Neural cell (in vitro differentiated cells): ENCODE data around the gene CDR2L. TPM values are rescaled to one million over a fixed set of nuclear protein-coding genes. Genes with fewer than 3 reads are reported as not detected.

Experiments
- H2AFZ ChIP-seq: fragments of 200-600, 300-800 bp; sonication (generic), shearing (Covaris generic); 2 replicates; pipeline ENCODE4 v1.6.0; 2014; ENCODE audit warnings: low read depth, mild to moderate bottlenecking, antibody characterized with exemption, low read length, moderate library complexity
- H3F3A ChIP-seq: fragments of 200-600 bp; shearing (Covaris generic); 2 replicates; pipeline ENCODE4 v1.6.1; 2016; ENCODE audit warnings: mild to moderate bottlenecking, moderate library complexity, mixed read lengths, antibody characterized with exemption, low read length; ENCODE audit not compliant: insufficient read depth, poor library complexity, severe bottlenecking
- H3K27ac ChIP-seq: fragments of 200-600, 300-800 bp; sonication (generic), shearing (Covaris generic); 2 replicates; pipeline ENCODE4 v1.5.1; 2014; ENCODE audit warnings: mild to moderate bottlenecking, low read length, moderate library complexity
- H3K27me3 ChIP-seq: fragments of 300-800, 200-600 bp; sonication (generic), shearing (Covaris generic); 2 replicates; pipeline ENCODE4 v1.6.0; 2014; ENCODE audit warnings: mild to moderate bottlenecking, low read depth, low read length, moderate library complexity; ENCODE audit not compliant: insufficient read depth
- H3K36me3 ChIP-seq: fragments of 300-800, 200-600 bp; sonication (generic), shearing (Covaris generic); 2 replicates; pipeline ENCODE4 v1.5.1; 2014; ENCODE audit warnings: mild to moderate bottlenecking, antibody characterized with exemption, low read length, moderate library complexity; ENCODE audit not compliant: insufficient read depth
- H3K4me2 ChIP-seq: fragments of 300-800, 200-600 bp; sonication (generic), shearing (Covaris generic); 2 replicates; pipeline ENCODE4 v1.6.0; 2014; ENCODE audit warnings: mild to moderate bottlenecking, low read length
- H3K4me3 ChIP-seq: fragments of 300-800, 200-600 bp; sonication (generic), shearing (Covaris generic); 2 replicates; pipeline ENCODE4 v1.5.1; 2014; ENCODE audit warnings: mild to moderate bottlenecking, low read length, moderate library complexity
- H3K79me2 ChIP-seq: fragments of 200-600 bp; shearing (Covaris generic); replicated peaks from 2 replicates; pipeline ENCODE4 v1.6.0; 2014; ENCODE audit warnings: mild to moderate bottlenecking, low read length, moderate library complexity; ENCODE audit not compliant: insufficient read depth
- H3K9ac ChIP-seq: fragments of 300-800, 200-600 bp; sonication (generic), shearing (Covaris generic); 2 replicates; pipeline ENCODE4 v1.6.1; 2016; ENCODE audit warnings: mild to moderate bottlenecking, low read length, mixed read lengths
- H3K9me2 ChIP-seq: fragments of 200-600 bp; shearing (Covaris generic); 2 replicates; pipeline ENCODE4 v1.6.1; 2016; ENCODE audit warnings: mild to moderate bottlenecking, low read length, mixed read lengths; ENCODE audit not compliant: insufficient read depth
- H3K9me3 ChIP-seq: fragments of 200-600, 300-800 bp; sonication (generic), shearing (Covaris generic); 2 replicates; pipeline ENCODE4 v1.6.1; 2016; ENCODE audit warnings: mild to moderate bottlenecking, mixed run types, low read length, moderate library complexity, mixed read lengths
- H4K20me1 ChIP-seq: fragments of 200-600 bp; shearing (Covaris generic); 2 replicates; pipeline ENCODE4 v1.6.1; 2016; ENCODE audit warnings: mild to moderate bottlenecking, mixed run types; ENCODE audit not compliant: insufficient read depth
- CTCF ChIP-seq: fragments of 450-650 bp; IDR thresholded peaks from 2 replicates; pipeline ENCODE4 v1.5.1; 2014; ENCODE audit warnings: antibody characterized with exemption, mild to moderate bottlenecking, moderate library complexity; ENCODE audit not compliant: poor library complexity, severe bottlenecking
- EP300 ChIP-seq: fragments of 450-650 bp; conservative IDR thresholded peaks from 2 replicates; pipeline ENCODE4 v1.6.1; 2014; ENCODE audit warnings: antibody characterized with exemption, mild to moderate bottlenecking, moderate library complexity; ENCODE audit not compliant: poor library complexity, severe bottlenecking
- EZH2 ChIP-seq: fragments of 200-600, 300-800 bp; shearing (Covaris generic), sonication (generic); IDR thresholded peaks from 2 replicates; pipeline ENCODE4 v1.6.1; 2014; ENCODE audit warnings: antibody characterized with exemption, low read length, borderline replicate concordance, mild to moderate bottlenecking; ENCODE audit not compliant: insufficient read depth, poor library complexity, severe bottlenecking
- MXI1 ChIP-seq: fragments of 450-650 bp; conservative IDR thresholded peaks from 2 replicates; pipeline ENCODE4 v1.6.1; 2014; ENCODE audit warnings: antibody characterized with exemption, mild to moderate bottlenecking; ENCODE audit not compliant: poor library complexity, severe bottlenecking
- POLR2AphosphoS5 ChIP-seq: IDR thresholded peaks from 2 replicates; pipeline ENCODE4 v1.6.1; 2012
- RAD21 ChIP-seq: fragments of 450-650 bp; conservative IDR thresholded peaks from 2 replicates; pipeline ENCODE4 v1.6.1; 2014; ENCODE audit warnings: antibody characterized with exemption, mild to moderate bottlenecking, moderate library complexity
- REST ChIP-seq: IDR thresholded peaks from 2 replicates; pipeline ENCODE4 v1.6.1; 2012; ENCODE audit warnings: borderline replicate concordance
- SMC3 ChIP-seq: fragments of 450-650 bp; conservative IDR thresholded peaks from 2 replicates; pipeline ENCODE4 v1.6.1; 2014; ENCODE audit warnings: antibody characterized with exemption, mild to moderate bottlenecking, moderate library complexity; ENCODE audit not compliant: poor library complexity
- TAF1 ChIP-seq: IDR thresholded peaks from 2 replicates; pipeline ENCODE4 v1.6.1; 2012; ENCODE audit warnings: low read depth
- polyA plus RNA-seq: library from polyadenylated mRNA; depleted of rRNA; stranded (reverse); fragments of >200 nt; gene quantifications from 2 replicates; pipeline ENCODE4 v1.2.3, GENCODE V29; 2014

The CDR2L gene
- polyA plus RNA-seq, 1 donor from 2014 or later, result 8.1 TPM

GRCh38 chr17:74963656-74964055 is 23.8 kb upstream of the CDR2L start:
- H3K27me3 ChIP-seq, result no peaks in the 10 kb centered on the region
- H4K20me1 ChIP-seq, result no peaks in the 10 kb centered on the region
- H3K9me2 ChIP-seq, result no peaks in the 10 kb centered on the region
- no peak overlapping the region for H3K4me3 ChIP-seq
- no peak overlapping the region for H3K27ac ChIP-seq
- no peaks in the 10 kb centered on the region for H3K36me3 ChIP-seq
- H3K9ac ChIP-seq, result no peak overlapping the region
- no peak for TF ChIP-seq REST
- TF ChIP-seq RAD21, result no peak
- no peak for TF ChIP-seq EZH2
- no peak for TF ChIP-seq TAF1
- no peak for TF ChIP-seq POLR2AphosphoS5
- TF ChIP-seq EP300, result no peak
- no peak for TF ChIP-seq MXI1
- TF ChIP-seq SMC3, result no peak
- TF ChIP-seq CTCF, result no peak
- no peak overlapping the region for H3K4me2 ChIP-seq
- no peak overlapping the region for H2AFZ ChIP-seq
- no peaks in the 10 kb centered on the region for H3K79me2 ChIP-seq
- H3K9me3 ChIP-seq, result no peaks in the 10 kb centered on the region
- H3F3A ChIP-seq, result no peaks in the 10 kb centered on the region

- TF ChIP-seq MXI1, result no peak
- no peak for TF ChIP-seq EP300
Measured at GRCh38 chr17:74964246-74964761, 23.1 kb upstream of the CDR2L start.

More at GRCh38 chr17:74964246-74964761, 23.1 kb upstream of the CDR2L start:
- Histone ChIP-seq H3K9me2 (no peaks in the 10 kb centered on the region), H3K4me3 (no peak overlapping the region), H4K20me1 (no peaks in the 10 kb centered on the region), H3F3A (no peaks in the 10 kb centered on the region), H3K9me3 (no peaks in the 10 kb centered on the region), H3K79me2 (no peaks in the 10 kb centered on the region), H3K9ac (no peak overlapping the region), H3K27ac (no peak overlapping the region), H3K36me3 (no peaks in the 10 kb centered on the region), H2AFZ (no peak overlapping the region), H3K4me2 (no peak overlapping the region), H3K27me3 (no peaks in the 10 kb centered on the region)
